H1 (cell line): ENCODE results near the gene FCRLB. TPM values are rescaled to one million over a fixed set of nuclear protein-coding genes. Genes with fewer than 3 reads are reported as not detected.

Experiments
- CTCF ChIA-PET: fragments of 300-600 bp; sonication (Branson Sonifier 250); formaldehyde crosslinking; loops from one replicate; lab custom pipeline; 2021; ENCODE audit not compliant: partially characterized antibody; lab: Charles Lee
- POLR2A ChIA-PET: fragments of 300-600 bp; sonication (Branson Sonifier 250); formaldehyde crosslinking; loops from one replicate; lab custom pipeline; 2021; ENCODE audit warnings: inconsistent platforms; ENCODE audit not compliant: partially characterized antibody; lab: Charles Lee
- DNase-seq, 2 experiments: peaks; one replicate each; pipeline versions ENCODE4 v3.0.0 to v3.0.0-alpha.2; 2010 to 2022; ENCODE audit warnings: low spot score in 2 of 2, low read depth in 1 of 2, mixed read lengths in 1 of 2
- FAIRE-seq: peaks from 2 replicates; lab custom pipeline; 2011; peaks lifted over from hg19 to GRCh38; lab: Jason Lieb, UNC
- H2AFZ ChIP-seq: 2 replicates; pipeline ENCODE4 v1.8.1; 2012; ENCODE audit warnings: low read length, inconsistent platforms
- H2AK5ac ChIP-seq: 2 replicates; pipeline ENCODE4 v1.6.1; 2013; ENCODE audit warnings: low read depth, low read length
- H2BK120ac ChIP-seq: replicated peaks from 2 replicates; pipeline ENCODE3; 2013; ENCODE audit warnings: low read depth, low read length, inconsistent platforms
- H2BK12ac ChIP-seq: 2 replicates; pipeline ENCODE4 v1.6.1; 2013; ENCODE audit warnings: low read depth, low read length
- H2BK15ac ChIP-seq: 2 replicates; pipeline ENCODE4 v1.6.1; 2013; ENCODE audit warnings: low read length
- H2BK20ac ChIP-seq: 2 replicates; pipeline ENCODE4 v1.6.1; 2013; ENCODE audit warnings: low read length
- H2BK5ac ChIP-seq: 2 replicates; pipeline ENCODE4 v1.6.1; 2013; ENCODE audit warnings: low read depth, low read length
- H3K14ac ChIP-seq: 2 replicates; pipeline ENCODE4 v1.6.1; 2013; ENCODE audit warnings: inconsistent platforms; ENCODE audit not compliant: insufficient read length
- H3K18ac ChIP-seq: 2 replicates; pipeline ENCODE4 v1.6.1; 2013; ENCODE audit warnings: low read length; ENCODE audit errors: extremely low read depth
- H3K23ac ChIP-seq: 2 replicates; pipeline ENCODE4 v1.6.1; 2013; ENCODE audit warnings: inconsistent platforms; ENCODE audit not compliant: insufficient read length
- H3K23me2 ChIP-seq: 2 replicates; pipeline ENCODE4 v1.6.1; 2013; ENCODE audit warnings: low read depth, low read length
- H3K27ac ChIP-seq: 2 replicates; pipeline ENCODE4 v1.6.1; 2011; ENCODE audit warnings: low read depth, low read length, inconsistent platforms
- H3K27me3 ChIP-seq, 4 experiments: replicated peaks in 1 of 4; 1 replicate in 1 of 4; 2 replicates in 3 of 4; pipeline versions ENCODE4 v1.6.1 to v1.8.1; 2011 to 2013; ENCODE audit warnings: low read length in 3 of 4, mild to moderate bottlenecking in 3 of 4, inconsistent platforms in 2 of 4, mixed read lengths in 2 of 4, moderate library complexity in 1 of 4; ENCODE audit not compliant: control insufficient read depth in 3 of 4, insufficient read depth in 3 of 4; ENCODE audit errors: extremely low read depth in 1 of 4
- H3K36me3 ChIP-seq, 4 experiments: 2 replicates each; pipeline versions ENCODE4 v1.6.1 to v1.8.1; 2011 to 2013; ENCODE audit warnings: mild to moderate bottlenecking in 4 of 4, low read length in 3 of 4, moderate library complexity in 2 of 4, control low read depth in 1 of 4, inconsistent platforms in 1 of 4; ENCODE audit not compliant: insufficient read depth in 4 of 4, control insufficient read depth in 2 of 4
- H3K4ac ChIP-seq: replicated peaks from 2 replicates; pipeline ENCODE3; 2013; ENCODE audit warnings: low read length, low read depth, mixed read lengths, inconsistent platforms; ENCODE audit not compliant: insufficient read length
- H3K4me1 ChIP-seq, 4 experiments: replicated peaks in 1 of 4; 1 replicate in 1 of 4; 2 replicates in 3 of 4; pipeline versions ENCODE4 v1.6.1 to v1.8.1; 2011 to 2013; ENCODE audit warnings: low read length in 3 of 4, inconsistent platforms in 2 of 4, mixed read lengths in 1 of 4; ENCODE audit not compliant: insufficient read depth in 4 of 4, control insufficient read depth in 3 of 4
- H3K4me2 ChIP-seq, 2 experiments: 2 replicates each; pipeline versions ENCODE4 v1.6.1 to v1.8.1; 2011 to 2013; ENCODE audit warnings: low read depth in 2 of 2, low read length in 2 of 2, control low read depth in 1 of 2, inconsistent platforms in 1 of 2, mild to moderate bottlenecking in 1 of 2; ENCODE audit not compliant: insufficient read depth in 1 of 2
- H3K4me3 ChIP-seq, 4 experiments: fragments of 200-600, 300-600 bp in 1 of 4; sonication (generic), shearing (Covaris generic), sonication (Bioruptor Twin) in 1 of 4; 2 replicates each; pipeline versions ENCODE4 v1.5.1 to v1.8.1; 2011 to 2016; ENCODE audit warnings: low read length in 4 of 4, low read depth in 3 of 4, control low read depth in 2 of 4, inconsistent platforms in 2 of 4, mild to moderate bottlenecking in 2 of 4, mixed read lengths in 1 of 4, moderate library complexity in 1 of 4; ENCODE audit not compliant: insufficient read depth in 2 of 4; ENCODE audit errors: extremely low read depth in 1 of 4
- H3K56ac ChIP-seq: replicated peaks from 2 replicates; pipeline ENCODE3; 2013; ENCODE audit warnings: low read depth, mild to moderate bottlenecking, mixed read lengths, low read length, inconsistent platforms; ENCODE audit not compliant: insufficient read length
- H3K79me1 ChIP-seq: 2 replicates; pipeline ENCODE4 v1.6.1; 2013; ENCODE audit warnings: low read depth, low read length, control low read depth
- H3K79me2 ChIP-seq, 2 experiments: 2 replicates each; pipeline versions ENCODE4 v1.6.1 to v1.8.1; 2012 to 2013; ENCODE audit warnings: low read length in 2 of 2, mild to moderate bottlenecking in 2 of 2, inconsistent platforms in 1 of 2; ENCODE audit not compliant: insufficient read depth in 2 of 2, control insufficient read depth in 1 of 2
- H3K9ac ChIP-seq, 4 experiments: replicated peaks in 1 of 4; 1 replicate in 1 of 4; 2 replicates in 3 of 4; pipeline versions ENCODE4 v1.6.1 to v1.8.1; 2011 to 2013; ENCODE audit warnings: low read depth in 3 of 4, low read length in 3 of 4, control low read depth in 2 of 4, mild to moderate bottlenecking in 2 of 4, moderate library complexity in 2 of 4, inconsistent platforms in 1 of 4; ENCODE audit errors: extremely low read depth in 1 of 4
- H3K9me3 ChIP-seq, 2 experiments: 2 replicates each; pipeline versions ENCODE4 v1.6.1 to v1.8.1; 2012 to 2013; ENCODE audit warnings: mild to moderate bottlenecking in 2 of 2, moderate library complexity in 2 of 2, control low read depth in 1 of 2, inconsistent platforms in 1 of 2, low read depth in 1 of 2, low read length in 1 of 2, mixed read lengths in 1 of 2; ENCODE audit not compliant: insufficient read depth in 2 of 2
- H4K20me1 ChIP-seq, 2 experiments: replicated peaks in 1 of 2; 2 replicates each; pipeline versions ENCODE3 to v1.8.1; 2011 to 2013; ENCODE audit warnings: inconsistent platforms in 2 of 2, low read length in 2 of 2, mild to moderate bottlenecking in 1 of 2; ENCODE audit not compliant: insufficient read depth in 2 of 2, control insufficient read depth in 1 of 2
- H4K5ac ChIP-seq: 2 replicates; pipeline ENCODE4 v1.6.1; 2013; ENCODE audit warnings: low read length, low read depth, mixed read lengths, inconsistent platforms; ENCODE audit not compliant: insufficient read length
- H4K8ac ChIP-seq: 2 replicates; pipeline ENCODE4 v1.8.0; 2013; ENCODE audit warnings: mild to moderate bottlenecking, moderate library complexity, low read length, inconsistent platforms; ENCODE audit not compliant: insufficient read depth; ENCODE audit errors: extremely low read depth
- H4K91ac ChIP-seq: replicated peaks from 2 replicates; pipeline ENCODE3; 2013; ENCODE audit warnings: low read length, mixed read lengths, inconsistent platforms; ENCODE audit not compliant: insufficient read length
- WGBS, 2 experiments: shearing (Covaris generic) in 1 of 2; methylation state at CpG; one replicate each; pipeline versions ENCODE4 v1.1.6 to v1.1.7; 2013 to 2015; ENCODE audit warnings: low lambda C conversion rate in 2 of 2, mixed read lengths in 2 of 2, inconsistent platforms in 1 of 2, low coverage in 1 of 2, missing lambda C conversion rate in 1 of 2; ENCODE audit not compliant: insufficient replicate concordance in 2 of 2, insufficient coverage in 1 of 2, insufficient read length in 1 of 2; ENCODE audit errors: extremely low coverage in 1 of 2, missing lambda C conversion rate in 1 of 2; 5-methylcytosine and 5-hydroxymethylcytosine counted together
- polyA plus RNA-seq, 7 experiments: library from polyadenylated mRNA; depleted of rRNA in 3 of 7; stranded (reverse) in 5 of 7; unstranded in 2 of 7; fragments of >200 nt in 5 of 7; fragments of 200-250 nt in 2 of 7; gene quantifications; 1 replicate in 5 of 7; 2 replicates in 1 of 7; 4 replicates in 1 of 7; pipeline versions ENCODE4 v1.2.1 to v1.2.3, GENCODE V29; 2011 to 2013; ENCODE audit warnings: missing spikeins in 2 of 7, mixed read lengths in 2 of 7
- total RNA-seq: library from RNA; stranded (reverse); fragmentation: NEBNext Ultra II Directional; extraction: Animal tissue kit (Norgen Biotek cat#: 25700); gene quantifications from 2 replicates; pipeline ENCODE4 v1.2.1, GENCODE V29; 2021

Gene FCRLB
- total and polyA plus RNA-seq, 2 of the 8 experiments (the other 6 are each of a cell fraction or from before 2014, with no cell fraction given): 0.14 to 0.24 TPM

GRCh38 chr1:161706482-161707347 is 14.6 kb upstream of the FCRLB start, which contains the start of gene FCRLA:
Gene FCRLA (plus strand): TSS chr1:161707229. CDS start chr1:161707265, 36 bp downstream.
- no peaks in the 10 kb centered on the region for H4K20me1 ChIP-seq
- H3K18ac ChIP-seq: no peak within 1 kb of the TSS
- no peaks in the 10 kb centered on the region for H3K4me1 ChIP-seq
- no peak within 1 kb of the TSS for H3K27ac ChIP-seq
- no peaks in the 10 kb centered on the region for H3K79me1 ChIP-seq
- H3K9me3 ChIP-seq: no peaks in the 10 kb centered on the region
- no peak within 1 kb of the TSS for H3K14ac ChIP-seq
- no peak for DNase-seq
- no peak within 1 kb of the TSS for H2BK15ac ChIP-seq
- ChIA-PET POLR2A (interaction anchor here (1.7 kb wide), 1 partner anchor 20 kb away, joined by 7 read pairs; no protein-coding TSS in a partner anchor), CTCF (interaction anchor here (0.9 kb wide), 1 partner anchor 17 kb away, joined by 3 read pairs; no protein-coding TSS in a partner anchor)
- H4K91ac ChIP-seq: no peak within 1 kb of the TSS
- H3K36me3 ChIP-seq: no peaks in the 10 kb centered on the region
- no peak for FAIRE-seq
- no peaks in the 10 kb centered on the region for H3K23me2 ChIP-seq
- no peak within 1 kb of the TSS for H3K9ac ChIP-seq
- no peak within 1 kb of the TSS for H3K4ac ChIP-seq
- H3K4me2 ChIP-seq: no peak within 1 kb of the TSS
- no peak within 1 kb of the TSS for H3K4me3 ChIP-seq
- peak within 1 kb of the TSS; percentile 14 for H3K56ac ChIP-seq
- no peak within 1 kb of the TSS for H2BK12ac ChIP-seq
- no peak within 1 kb of the TSS for H4K5ac ChIP-seq
- WGBS, 2 experiments: 62% methylated on average over 4 of the region's 4 CpGs; no CpG with 5 or more reads in 1 of the 2 experiments
- H2BK5ac ChIP-seq: no peak within 1 kb of the TSS
- no peaks in the 10 kb centered on the region for H3K79me2 ChIP-seq
- no peak within 1 kb of the TSS for H2BK20ac ChIP-seq
- peaks cover 0 to 2% (median 0%) of the 10 kb centered on the region in 4 experiments; a peak in 1 of 7 replicates for H3K27me3 ChIP-seq
- H2AFZ ChIP-seq: no peak within 1 kb of the TSS
- H2AK5ac ChIP-seq: no peak within 1 kb of the TSS
- H2BK120ac ChIP-seq: no peak within 1 kb of the TSS
- no peak within 1 kb of the TSS for H3K23ac ChIP-seq
- H4K8ac ChIP-seq: no peak within 1 kb of the TSS
